22Rv1 (cell line): ENCODE data around the gene RNF212.

Experiments used
- CTCF ChIP-seq: fragments of 450-650 bp; IDR thresholded peaks from 2 replicates; pipeline ENCODE4 v1.5.1; 2017; ENCODE audit warnings: mild to moderate bottlenecking
- ZFX ChIP-seq: fragments of 450-650 bp; IDR thresholded peaks from 2 replicates; pipeline ENCODE4 v1.6.1; 2017; ENCODE audit warnings: antibody characterized with exemption, borderline replicate concordance

GRCh38 chr4:1042352-1043055, 70.9 kb downstream of the RNF212 start:
- TF ChIP-seq CTCF (no peak), ZFX (no peak)
